H9 (cell line): ENCODE measurements around the gene RNF157. TPM values are rescaled to one million over a fixed set of nuclear protein-coding genes. Genes with fewer than 3 reads are reported as not detected.
A peak's percentile ranks its signal among the peaks of the same experiment; 100 is the strongest.

Experiments
- DNase-seq: peaks from one replicate; pipeline ENCODE4 v3.0.0-alpha.2; 2017
- H2AFZ ChIP-seq: one replicate; pipeline ENCODE4 v1.6.1; 2013; ENCODE audit warnings: mild to moderate bottlenecking, low read length, control low read depth, moderate library complexity
- H2AK5ac ChIP-seq: 2 replicates; pipeline ENCODE4 v1.6.1; 2013; ENCODE audit warnings: low read length, control low read depth, mixed read lengths; ENCODE audit not compliant: insufficient read length
- H2BK120ac ChIP-seq: one replicate; pipeline ENCODE4 v1.6.1; 2013; ENCODE audit warnings: low read depth, mild to moderate bottlenecking, low read length, control low read depth, inconsistent platforms; ENCODE audit not compliant: poor library complexity, severe bottlenecking
- H2BK12ac ChIP-seq: 2 replicates; pipeline ENCODE4 v1.6.1; 2013; ENCODE audit warnings: low read length, control low read depth, mixed read lengths, low read depth; ENCODE audit not compliant: insufficient read length
- H2BK15ac ChIP-seq: 2 replicates; pipeline ENCODE4 v1.6.1; 2013; ENCODE audit warnings: low read depth, low read length, control low read depth
- H2BK20ac ChIP-seq: one replicate; pipeline ENCODE4 v1.6.1; 2013; ENCODE audit warnings: low read depth, mild to moderate bottlenecking, low read length, control low read depth, inconsistent platforms; ENCODE audit not compliant: poor library complexity, severe bottlenecking
- H2BK5ac ChIP-seq: 2 replicates; pipeline ENCODE4 v1.6.1; 2013; ENCODE audit warnings: low read length, control low read depth, mixed read lengths; ENCODE audit not compliant: insufficient read length
- H3K14ac ChIP-seq: 2 replicates; pipeline ENCODE4 v1.6.1; 2013; ENCODE audit warnings: low read length, control low read depth; ENCODE audit not compliant: insufficient read depth
- H3K18ac ChIP-seq: 2 replicates; pipeline ENCODE4 v1.6.1; 2013; ENCODE audit warnings: low read depth, mild to moderate bottlenecking, mixed read lengths, low read length, control low read depth; ENCODE audit not compliant: insufficient read length
- H3K23ac ChIP-seq: 2 replicates; pipeline ENCODE4 v1.6.1; 2013; ENCODE audit warnings: low read length, control low read depth, mixed read lengths, low read depth; ENCODE audit not compliant: insufficient read length
- H3K23me2 ChIP-seq: 2 replicates; pipeline ENCODE4 v1.6.1; 2013; ENCODE audit warnings: low read depth, mild to moderate bottlenecking, mixed read lengths, low read length, control low read depth; ENCODE audit not compliant: insufficient read length, poor library complexity, severe bottlenecking
- H3K27ac ChIP-seq: 2 replicates; pipeline ENCODE4 v1.5.1; 2013; ENCODE audit warnings: low read length, control low read depth, mixed read lengths, low read depth; ENCODE audit not compliant: insufficient read length
- H3K27me3 ChIP-seq: 2 replicates; pipeline ENCODE4 v1.6.1; 2013; ENCODE audit warnings: low read length, control low read depth, inconsistent platforms; ENCODE audit not compliant: insufficient read depth
- H3K4ac ChIP-seq: 2 replicates; pipeline ENCODE4 v1.6.1; 2013; ENCODE audit warnings: low read depth, mild to moderate bottlenecking, control low read depth, inconsistent platforms, low read length, moderate library complexity
- H3K4me1 ChIP-seq: 2 replicates; pipeline ENCODE4 v1.6.1; 2013; ENCODE audit warnings: low read length, control low read depth, inconsistent platforms; ENCODE audit not compliant: insufficient read depth
- H3K4me2 ChIP-seq: 2 replicates; pipeline ENCODE4 v1.6.1; 2013; ENCODE audit warnings: low read length, control low read depth, mixed read lengths; ENCODE audit not compliant: insufficient read length, insufficient read depth
- H3K56ac ChIP-seq: 2 replicates; pipeline ENCODE4 v1.6.1; 2013; ENCODE audit warnings: low read depth, mild to moderate bottlenecking, mixed read lengths, low read length, control low read depth; ENCODE audit not compliant: insufficient read length
- H3K79me1 ChIP-seq: 2 replicates; pipeline ENCODE4 v1.6.1; 2013; ENCODE audit warnings: low read depth, mild to moderate bottlenecking, moderate library complexity, low read length, control low read depth, inconsistent platforms; ENCODE audit not compliant: insufficient read depth, poor library complexity, severe bottlenecking
- H3K79me2 ChIP-seq: 2 replicates; pipeline ENCODE4 v1.6.1; 2013; ENCODE audit warnings: low read length, control low read depth, inconsistent platforms; ENCODE audit not compliant: insufficient read depth
- H3K9ac ChIP-seq: 2 replicates; pipeline ENCODE4 v1.6.1; 2013; ENCODE audit warnings: low read length, control low read depth, mixed read lengths; ENCODE audit not compliant: insufficient read length; ENCODE audit errors: extremely low read depth
- H3K9me3 ChIP-seq: one replicate; pipeline ENCODE4 v1.6.1; 2013; ENCODE audit warnings: low read depth, low read length, inconsistent platforms; ENCODE audit not compliant: control insufficient read depth
- H3T11ph ChIP-seq: one replicate; pipeline ENCODE4 v1.6.1; 2013; ENCODE audit warnings: mild to moderate bottlenecking, low read length, control low read depth, inconsistent platforms
- H4K20me1 ChIP-seq: one replicate; pipeline ENCODE4 v1.6.1; 2013; ENCODE audit not compliant: control insufficient read depth, insufficient read length, insufficient read depth
- H4K5ac ChIP-seq: 2 replicates; pipeline ENCODE4 v1.6.1; 2013; ENCODE audit warnings: low read depth, mild to moderate bottlenecking, mixed read lengths, low read length, control low read depth; ENCODE audit not compliant: insufficient read length
- H4K8ac ChIP-seq: replicated peaks from 2 replicates; pipeline ENCODE4 v1.6.1; 2013; ENCODE audit warnings: low read length, control low read depth, mixed read lengths, low read depth; ENCODE audit not compliant: insufficient read length
- H4K91ac ChIP-seq: 2 replicates; pipeline ENCODE4 v1.6.1; 2013; ENCODE audit warnings: low read depth, mild to moderate bottlenecking, moderate library complexity, mixed read lengths, low read length, control low read depth; ENCODE audit not compliant: insufficient read length
- H3K27ac Mint-ChIP-seq, 3 experiments: 2 replicates in 2 of 3; 3 replicates in 1 of 3; pipeline ENCODE4 v1.8.0; 2020 to 2021; ENCODE audit warnings: mixed read lengths in 3 of 3, mild to moderate bottlenecking in 1 of 3, moderate library complexity in 1 of 3
- H3K27me3 Mint-ChIP-seq: 2 replicates; pipeline ENCODE4 v1.8.0; 2021; ENCODE audit warnings: low read depth, mild to moderate bottlenecking, moderate library complexity, mixed read lengths
- H3K36me3 Mint-ChIP-seq, 3 experiments: 2 replicates in 2 of 3; 3 replicates in 1 of 3; pipeline ENCODE4 v1.8.0; 2020 to 2021; ENCODE audit warnings: low read depth in 3 of 3, mixed read lengths in 3 of 3; ENCODE audit not compliant: insufficient read depth in 1 of 3
- H3K4me1 Mint-ChIP-seq, 2 experiments: 2 replicates each; pipeline ENCODE4 v1.8.0; 2020; ENCODE audit warnings: mixed read lengths in 2 of 2
- H3K4me3 Mint-ChIP-seq, 2 experiments: 2 replicates in 1 of 2; 3 replicates in 1 of 2; pipeline ENCODE4 v1.8.0; 2020 to 2021; ENCODE audit warnings: mild to moderate bottlenecking in 2 of 2, mixed read lengths in 2 of 2, moderate library complexity in 1 of 2
- H3K9me3 Mint-ChIP-seq, 2 experiments: 2 replicates in 1 of 2; 3 replicates in 1 of 2; pipeline ENCODE4 v1.8.0; 2020; ENCODE audit warnings: mild to moderate bottlenecking in 2 of 2, mixed read lengths in 2 of 2, moderate library complexity in 1 of 2
- CTCF ChIP-seq: fragments of 200-600 bp; sonication (generic); conservative IDR thresholded peaks from 3 replicates; pipeline ENCODE4 v1.8.0; 2021; ENCODE audit warnings: antibody characterized with exemption, mild to moderate bottlenecking
- WGBS: extraction: QIAGEN DNeasy Blood & Tissue Kit; methylation state at CpG from one replicate; pipeline ENCODE4 v1.1.7; 2013; ENCODE audit warnings: missing lambda C conversion rate, low lambda C conversion rate, mixed read lengths; ENCODE audit not compliant: insufficient read length; ENCODE audit errors: extremely low coverage; 5-methylcytosine and 5-hydroxymethylcytosine counted together
- total RNA-seq: library from RNA; stranded (reverse); gene quantifications from 2 replicates; pipeline ENCODE4 v1.2.1, GENCODE V29; 2021

The RNF157 gene
- total RNA-seq, 1 experiment from 2014 or later = 9.9 TPM

GRCh38 chr17:76270770-76271668 is 30.7 kb upstream of the RNF157 start:
- H3K36me3 Mint-ChIP-seq = peaks cover 2 to 15% (median 10%) of the 10 kb centered on the region in 3 experiments; a peak in 6 of 7 replicates
- Histone ChIP-seq H3K4ac (no peak overlapping the region), H3K9ac (no peak overlapping the region), H4K20me1 (no peaks in the 10 kb centered on the region), H3K79me2 (peaks cover 2% of the 10 kb centered on the region; the same call in 1 of the 2 replicates), H4K8ac (no peak overlapping the region), H3K18ac (no peak overlapping the region), H3K4me2 (no peak overlapping the region), H2AK5ac (no peak overlapping the region), H3K4me1 (peaks cover 5% of the 10 kb centered on the region), H2BK5ac (no peak overlapping the region), H3T11ph (no peak overlapping the region), H2BK15ac (no peak overlapping the region), H3K27me3 (no peaks in the 10 kb centered on the region), H3K27ac (no peak overlapping the region), H3K9me3 (no peaks in the 10 kb centered on the region), H4K5ac (no peak overlapping the region), H2BK120ac (no peak overlapping the region), H3K14ac (no peak overlapping the region), H3K79me1 (peaks cover 7% of the 10 kb centered on the region), H2BK12ac (no peak overlapping the region), H3K23ac (no peak overlapping the region), H3K23me2 (peaks cover 4% of the 10 kb centered on the region), H2BK20ac (no peak overlapping the region), H2AFZ (no peak overlapping the region), H3K56ac (no peak overlapping the region), H4K91ac (peak overlapping the region; percentile 88)
- peak overlapping the region in 1 of 3 experiments; percentile 55; a peak in 1 of 7 replicates for H3K27ac Mint-ChIP-seq
- no peaks in the 10 kb centered on the region for H3K9me3 Mint-ChIP-seq
- no CpG with 5 or more reads among the region's 14 CpGs for WGBS
- peaks cover 1% of the 10 kb centered on the region; the same call in 1 of the 2 replicates for H3K27me3 Mint-ChIP-seq
- TF ChIP-seq CTCF = no peak
- peaks cover 31 to 50% of the 10 kb centered on the region in 2 experiments for H3K4me1 Mint-ChIP-seq
- DNase-seq = no peak
- no peak overlapping the region for H3K4me3 Mint-ChIP-seq
